Epidermal melanocyte (primary cell): ENCODE data around the gene SEC61B.

Experiments
- DNase-seq: peaks from one replicate; pipeline ENCODE4 v3.0.0; 2011; ENCODE audit warnings: low spot score; ENCODE audit not compliant: insufficient read length

SEC61B gene

DNA sequence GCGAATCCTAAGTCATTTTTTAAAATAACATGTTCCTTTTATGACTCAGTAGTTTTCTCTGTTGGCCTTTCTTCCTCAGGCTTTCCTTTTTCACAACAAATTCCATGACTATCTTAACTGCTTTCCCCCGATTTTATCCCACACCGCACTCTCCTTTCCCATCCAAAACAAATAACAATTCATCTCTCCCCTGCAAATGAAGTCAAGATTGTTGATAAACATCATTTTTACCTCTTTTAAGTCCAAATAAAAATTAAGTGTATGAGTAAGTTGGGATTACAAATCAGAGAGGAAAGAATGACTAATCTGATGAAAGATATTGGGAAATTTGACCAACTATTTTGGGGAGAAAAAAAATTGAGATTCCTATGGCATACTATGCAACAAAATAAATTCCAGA, 47.3 kb downstream of the SEC61B start:
- no peak for DNase-seq

DNA sequence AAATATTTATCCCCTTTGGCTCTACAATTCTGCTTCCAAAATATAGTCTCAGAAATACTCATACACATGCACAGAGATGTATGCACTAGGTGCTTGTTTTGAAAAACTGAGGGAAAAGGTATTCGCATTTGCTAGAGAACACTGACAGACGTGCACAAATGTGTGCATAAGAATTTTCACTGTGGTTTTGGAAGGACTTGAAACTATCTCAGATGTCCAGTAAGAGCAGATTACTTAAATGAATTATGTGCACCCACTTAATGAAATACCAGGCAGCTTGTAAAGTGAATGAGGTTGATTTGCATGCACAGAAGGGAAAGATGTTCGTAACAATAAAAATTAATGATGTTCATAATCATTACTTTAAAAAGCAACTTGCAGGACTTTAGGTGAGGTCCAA, 48.4 kb downstream of the SEC61B start:
- DNase-seq = no peak

DNA sequence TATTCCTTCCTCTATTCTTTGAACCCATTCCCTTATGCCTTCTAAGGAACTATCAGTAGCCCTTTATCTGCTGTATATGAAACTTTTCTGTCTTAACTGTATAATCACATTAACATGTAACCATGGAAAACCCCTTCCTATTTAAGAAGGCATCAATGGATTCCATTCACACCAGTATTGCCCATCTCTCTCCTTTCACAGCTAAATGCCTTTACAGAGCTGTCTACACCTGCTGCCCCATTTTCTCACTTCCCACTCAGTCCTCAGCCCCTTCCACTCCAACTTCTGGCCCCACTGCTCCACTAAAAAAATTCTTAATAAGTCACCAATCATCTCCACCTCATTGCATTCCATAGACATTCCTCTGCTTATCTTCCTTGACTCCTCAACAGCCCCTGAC, 50.8 kb downstream of the SEC61B start:
- DNase-seq = peak; percentile 76

- DNase-seq = no peak
Observed at GRCh38 chr9:99274016-99274415, 51.9 kb downstream of the SEC61B start.

DNA sequence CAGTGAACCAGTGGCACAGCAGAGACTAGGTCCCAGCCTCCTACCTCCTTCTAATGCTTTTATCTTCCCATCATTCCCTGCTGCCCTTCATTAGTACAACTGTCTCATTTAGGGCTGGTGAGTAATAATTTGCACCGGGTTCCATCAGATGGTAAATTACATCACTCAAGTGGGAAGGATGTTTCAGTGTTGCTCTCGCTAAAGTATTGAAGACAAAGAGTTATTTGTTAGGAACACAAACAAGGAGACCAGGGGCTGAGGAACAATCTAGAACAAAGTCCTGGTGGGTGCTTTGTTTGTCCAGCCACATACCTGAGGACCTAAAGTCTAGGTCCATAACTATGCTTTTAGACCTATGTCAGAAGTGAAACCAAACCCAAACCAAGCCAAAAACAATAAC, 52.4 kb downstream of the SEC61B start:
- DNase-seq = no peak
